Astrocyte of the hippocampus (primary cell): Measurements from ENCODE around the gene NUP62.
"Not testable (repeated sequence)": the region's sequence is repeated elsewhere in the genome, so short reads cannot be mapped to it uniquely, and the experiment has no call there.

Experiments used
- DNase-seq: peaks from one replicate; pipeline ENCODE4 v3.0.0; 2011; ENCODE audit warnings: low read depth, low spot score

NUP62 gene

DNA sequence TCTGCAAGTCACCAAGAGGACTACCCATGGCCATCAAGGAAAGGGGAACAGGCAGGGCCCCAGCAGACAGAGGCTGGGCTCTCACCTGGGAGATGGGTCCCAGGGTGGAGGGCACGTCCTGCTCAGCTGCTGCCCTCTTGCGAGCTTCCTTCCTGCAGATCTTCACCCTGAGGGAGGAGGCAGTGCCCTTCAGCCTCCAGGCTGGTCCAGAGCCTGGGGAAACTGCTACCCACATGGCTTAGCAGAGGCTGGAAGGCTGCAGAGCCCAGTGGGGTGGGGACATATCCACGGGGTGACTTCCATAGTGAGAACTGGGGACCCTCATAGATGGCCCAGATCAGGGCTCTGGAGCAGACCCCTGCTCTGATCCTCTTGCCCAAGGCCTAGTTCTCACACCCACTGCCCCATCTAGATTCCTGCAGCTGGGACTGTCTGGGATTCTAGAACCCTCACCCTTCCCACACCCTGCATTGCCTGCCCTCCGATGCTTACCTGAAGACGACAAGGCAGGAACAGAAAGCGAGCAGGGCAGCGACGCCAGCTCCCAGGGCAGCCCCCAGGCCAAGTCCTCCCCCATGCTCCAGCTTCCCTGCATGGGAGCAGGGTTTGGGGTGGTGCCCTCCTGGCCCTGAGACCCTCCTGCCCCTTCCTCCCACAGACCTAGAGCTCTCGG, 22.6 kb upstream of the NUP62 start:
- no peak for DNase-seq

DNA sequence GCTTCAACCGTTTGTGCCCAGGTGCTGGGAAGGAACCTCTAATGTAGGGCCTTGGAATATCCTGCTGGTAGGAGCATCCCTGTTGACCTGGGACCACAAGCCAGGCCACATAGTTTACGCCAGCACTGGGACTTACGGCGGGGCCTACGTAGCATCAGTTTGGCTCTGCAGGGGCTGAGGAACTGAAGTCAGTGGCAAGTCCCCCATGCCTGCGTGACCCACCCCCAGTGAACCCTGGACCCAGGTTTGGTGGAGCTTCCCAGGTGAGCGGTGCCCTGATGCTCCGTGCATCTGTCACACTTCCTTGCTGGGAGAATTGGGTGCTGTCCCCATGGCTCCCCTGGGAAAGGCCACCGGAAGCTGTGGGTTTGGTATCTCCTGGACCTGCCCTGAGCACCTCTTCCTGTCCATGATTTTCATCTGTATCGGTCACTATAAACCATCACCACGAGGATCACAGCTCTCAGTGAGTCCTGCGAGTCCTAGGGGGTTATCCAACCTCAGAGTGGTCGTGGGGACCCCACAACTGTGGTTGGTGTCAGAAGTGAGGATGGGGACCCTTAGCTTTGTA, 21.7 kb upstream of the NUP62 start:
- DNase-seq: no peak

DNA sequence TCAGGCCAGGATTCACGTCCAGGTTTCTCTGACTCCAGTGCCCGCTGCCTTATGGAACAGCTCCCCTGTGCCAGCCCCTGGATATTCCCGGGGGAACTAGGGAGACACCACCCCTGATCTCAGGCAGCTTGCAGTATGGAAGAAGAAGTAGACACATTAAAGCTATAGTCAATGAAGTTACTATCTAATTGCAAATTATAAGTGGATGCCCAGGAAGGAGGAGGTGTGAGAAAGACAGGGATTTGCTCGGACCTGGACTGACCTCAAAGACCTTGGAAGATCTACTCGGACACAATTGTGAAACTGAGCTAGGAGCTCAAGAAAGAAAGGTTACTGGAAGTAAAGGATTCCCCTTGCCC, 21.3 kb upstream of the NUP62 start:
- no peak for DNase-seq

GRCh38 chr19:49949742-49950589, 20.7 kb upstream of the NUP62 start:
- DNase-seq: no peak

DNA sequence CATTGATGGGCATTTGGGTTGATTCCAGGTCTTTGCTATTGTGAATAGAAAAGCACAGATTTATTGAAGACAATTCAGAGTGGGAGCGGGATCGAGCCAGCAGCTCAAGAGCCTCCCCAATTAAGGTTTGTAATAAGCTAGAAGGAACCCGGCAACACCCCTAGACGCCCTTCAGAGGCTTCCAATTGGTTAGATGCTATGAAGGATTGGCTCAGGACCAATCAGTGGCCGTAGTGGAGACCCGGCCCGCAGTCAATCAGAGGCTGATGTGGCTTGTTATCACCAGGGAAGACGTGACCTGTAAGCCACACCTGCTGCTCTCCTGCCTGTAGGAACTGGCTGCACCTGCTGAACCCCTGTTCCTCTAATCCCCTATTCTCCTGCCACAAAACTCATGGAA, 17.1 kb upstream of the NUP62 start:
- no peak for DNase-seq

- not testable (repeated sequence) for DNase-seq
Observed at GRCh38 chr19:49944567-49944966, 15.3 kb upstream of the NUP62 start.

DNA sequence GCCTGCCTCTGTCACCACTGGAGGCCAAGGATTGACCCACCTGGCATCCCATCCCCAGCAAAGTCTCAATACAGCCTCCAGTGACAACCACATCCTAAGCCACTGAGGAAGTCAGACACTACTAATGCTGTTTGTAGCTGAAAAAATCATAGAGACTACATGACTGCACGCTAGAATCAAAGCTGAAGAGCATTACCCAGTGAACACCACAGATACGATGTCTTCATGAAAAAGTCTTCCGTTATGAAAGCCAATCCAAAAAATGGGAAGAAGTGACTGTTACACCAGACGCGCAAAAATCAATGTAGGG, 11.1 kb upstream of the NUP62 start:
- DNase-seq: no peak

DNA sequence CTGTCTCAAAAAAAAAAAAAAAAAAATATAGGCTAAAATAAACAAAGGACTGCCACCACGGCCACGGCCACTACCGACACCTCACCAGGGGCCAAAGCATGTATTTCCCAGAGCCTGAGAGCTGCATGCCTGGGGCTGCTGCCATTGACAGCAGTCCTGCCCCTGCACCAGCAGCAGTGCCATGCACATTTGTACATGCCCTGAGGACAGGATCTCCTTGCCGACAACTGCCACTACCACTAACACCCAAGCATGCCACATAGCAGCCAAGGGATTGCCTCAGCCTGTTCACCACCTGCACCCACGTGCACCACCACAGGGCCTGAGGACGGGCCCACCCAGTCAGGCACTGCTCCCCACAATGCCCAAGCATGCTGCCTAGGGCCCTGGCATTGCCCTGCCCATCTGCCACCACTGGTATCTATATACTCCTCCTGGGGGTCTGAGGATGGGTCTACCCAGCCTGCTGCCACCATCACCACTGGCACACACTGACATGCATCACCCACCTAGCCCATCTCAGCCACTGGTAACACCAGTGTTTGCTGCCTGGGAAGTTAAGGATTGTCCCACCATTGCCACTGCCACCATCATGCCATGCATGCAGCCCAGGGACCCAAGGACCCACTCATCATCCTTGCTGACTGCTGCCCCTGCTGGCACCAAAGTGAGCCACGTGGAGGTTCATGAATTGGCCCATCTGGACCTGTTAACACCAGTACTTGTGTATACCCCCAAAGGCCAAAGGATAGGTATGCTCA, 10.6 kb upstream of the NUP62 start:
- DNase-seq: no peak

GRCh38 chr19:49938662-49939061, 9.4 kb upstream of the NUP62 start:
- DNase-seq: no peak

DNA sequence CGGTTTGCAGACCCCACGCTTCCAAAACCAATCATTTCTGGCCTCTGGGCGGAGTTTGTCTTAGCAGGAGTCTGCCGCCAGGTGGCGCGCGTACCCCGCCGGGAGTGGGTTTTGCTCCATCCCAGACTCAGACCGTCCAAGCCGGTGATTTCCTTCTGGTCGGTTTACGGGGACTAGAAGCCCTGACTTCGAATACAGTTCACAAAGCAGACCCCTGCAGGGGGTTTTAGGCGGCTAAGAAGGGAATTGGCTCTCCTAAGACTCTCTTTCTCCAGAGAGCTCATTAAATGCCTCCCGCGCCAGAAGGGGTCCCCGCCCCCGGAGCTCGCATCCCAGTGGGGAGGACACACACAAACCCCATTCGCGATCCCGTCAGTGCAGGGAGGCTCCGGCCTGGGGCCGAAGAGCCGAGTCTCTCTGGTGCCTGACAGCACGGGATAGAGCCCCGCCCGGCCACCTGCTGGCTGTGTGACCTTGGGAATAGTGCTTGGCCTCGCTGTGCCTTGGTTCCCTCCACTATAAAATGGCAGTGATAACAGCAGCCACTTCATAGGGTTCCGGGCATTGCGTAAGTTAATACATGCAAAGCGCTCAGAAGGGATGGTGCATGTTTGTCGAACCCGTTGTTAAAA, 8.6 kb upstream of the NUP62 start:
- DNase-seq: peak; percentile 87

- DNase-seq: no peak
Observed at GRCh38 chr19:49936549-49936948, 7.2 kb upstream of the NUP62 start.

DNA sequence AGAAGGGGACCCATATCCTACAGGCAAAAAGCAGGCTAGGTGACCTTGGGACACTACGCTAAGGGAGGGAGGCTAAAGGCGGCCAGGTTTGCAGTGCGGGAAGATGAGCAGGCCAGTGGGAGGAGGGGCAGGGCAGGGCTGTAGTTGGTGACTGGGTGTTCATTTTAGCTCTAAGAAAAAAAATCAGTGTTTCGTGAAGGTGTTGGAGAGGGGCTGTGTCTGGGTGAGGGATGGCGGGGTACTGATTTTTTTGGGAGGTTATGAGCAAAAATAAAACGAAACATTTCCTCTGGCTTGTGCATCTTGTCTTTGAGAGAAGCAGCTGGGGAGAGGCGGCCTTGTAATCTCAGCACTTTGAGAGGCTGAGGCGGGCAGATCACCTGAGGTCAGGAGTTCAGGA, 4.3 kb upstream of the NUP62 start:
- no peak for DNase-seq

DNA sequence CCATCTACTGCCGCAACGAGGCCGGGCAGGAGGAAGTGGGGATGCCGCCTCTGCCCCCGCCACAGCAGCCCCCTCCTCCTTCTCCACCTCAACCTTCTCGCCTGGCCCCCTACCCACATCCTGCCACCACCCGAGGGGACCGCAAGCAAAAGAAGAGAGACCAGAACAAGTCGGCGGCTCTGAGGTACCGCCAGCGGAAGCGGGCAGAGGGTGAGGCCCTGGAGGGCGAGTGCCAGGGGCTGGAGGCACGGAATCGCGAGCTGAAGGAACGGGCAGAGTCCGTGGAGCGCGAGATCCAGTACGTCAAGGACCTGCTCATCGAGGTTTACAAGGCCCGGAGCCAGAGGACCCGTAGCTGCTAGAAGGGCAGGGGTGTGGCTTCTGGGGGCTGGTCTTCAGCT, 3.4 kb upstream of the NUP62 start:
- no peak for DNase-seq

DNA sequence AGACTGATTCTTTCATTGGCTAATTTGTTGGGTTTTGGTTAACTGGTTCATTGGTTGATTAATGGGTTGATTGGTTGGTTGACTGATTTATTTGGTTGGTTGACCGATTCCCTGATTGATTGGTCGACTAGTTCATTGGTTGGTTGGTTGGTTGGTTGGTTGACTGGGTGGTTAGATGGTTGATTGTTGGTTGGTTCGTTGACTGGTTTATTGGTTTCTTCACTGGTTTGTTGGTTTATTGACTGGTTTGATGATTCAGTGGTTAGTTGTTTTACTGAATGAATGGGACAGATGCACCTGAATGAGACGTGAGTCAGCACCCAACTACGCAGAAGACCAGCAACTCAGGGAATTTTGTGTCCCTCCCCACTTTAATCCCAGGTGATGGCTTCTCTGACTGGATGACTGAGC, 2.7 kb upstream of the NUP62 start:
- DNase-seq: no peak

- no peak for DNase-seq
Observed at GRCh38 chr19:49931293-49932040, 2.2 kb upstream of the NUP62 start.

DNA sequence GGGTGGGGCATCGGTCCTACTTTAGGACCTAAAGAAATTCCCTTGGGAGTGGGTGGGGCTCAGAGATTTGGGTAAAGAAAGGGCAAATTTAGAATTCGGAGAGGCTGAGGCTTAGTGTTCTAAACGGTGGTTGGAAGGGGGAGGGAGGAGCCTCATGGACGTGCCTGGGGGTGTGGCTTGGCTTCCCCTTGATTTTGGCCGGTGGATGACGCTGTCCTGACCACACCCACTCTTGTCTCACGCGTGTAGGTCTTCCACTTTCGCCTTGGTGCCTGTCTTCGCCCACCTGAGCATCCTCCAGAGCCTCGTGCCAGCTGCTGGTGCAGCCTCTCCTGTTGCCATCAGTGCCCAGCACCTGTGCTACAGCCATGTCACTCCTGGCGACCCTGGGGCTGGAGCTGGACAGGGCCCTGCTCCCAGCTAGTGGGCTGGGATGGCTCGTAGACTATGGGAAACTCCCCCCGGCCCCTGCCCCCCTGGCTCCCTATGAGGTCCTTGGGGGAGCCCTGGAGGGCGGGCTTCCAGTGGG, 1.2 kb upstream of the NUP62 start:
- no peak for DNase-seq

GRCh38 chr19:49929611-49930482, 543 bp upstream of the NUP62 start:
- DNase-seq: peak; percentile 98

DNA sequence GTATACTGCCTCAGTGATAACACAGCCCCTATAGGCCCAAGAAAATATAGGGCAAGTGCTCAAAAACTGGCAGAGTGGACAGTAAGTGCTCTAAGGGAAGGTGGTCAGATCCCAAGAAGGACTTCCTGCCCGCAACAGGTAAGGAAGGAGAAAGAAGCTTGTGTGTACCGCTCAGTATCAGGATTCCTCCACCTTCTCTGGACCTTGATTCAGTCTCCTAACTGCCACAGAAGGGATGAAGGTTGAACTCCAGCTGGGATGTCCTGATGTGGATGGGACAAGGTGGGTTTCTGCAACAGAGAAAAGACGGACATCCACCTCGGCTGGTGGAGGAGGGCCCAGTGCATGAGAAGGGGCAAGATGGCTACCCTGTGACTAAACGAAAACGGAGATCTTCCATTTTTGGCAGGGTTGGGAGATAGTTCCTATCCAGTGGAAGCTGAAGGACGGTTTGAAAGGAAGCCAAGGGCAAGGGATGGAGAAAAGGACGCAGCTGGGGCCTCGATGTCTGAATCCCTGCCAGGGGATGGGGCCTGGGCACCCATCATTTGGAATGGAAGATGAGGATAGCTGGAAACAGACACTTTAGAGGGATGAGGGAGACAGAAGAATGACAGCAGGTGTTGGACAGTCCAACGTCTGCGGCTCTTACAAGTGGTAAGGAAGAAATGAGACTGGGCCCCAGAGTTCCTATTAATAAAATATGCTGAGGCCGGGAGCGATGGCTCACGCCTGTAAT, 1.6 kb downstream of the NUP62 start:
- no peak for DNase-seq

- DNase-seq: no peak
Observed at GRCh38 chr19:49926515-49926914, 2.8 kb downstream of the NUP62 start.
